ENCODE results near the gene RAB26.

- TF ChIP-seq CTCF (conservative IDR thresholded peaks at IDR 0.05; ENCODE audit: low read depth in 2 of 2) (no peak), POLR2AphosphoS5 (IDR thresholded peaks at IDR 0.05; ENCODE audit: low read depth) (no peak), REST (IDR thresholded peaks at IDR 0.05; ENCODE audit: unreplicated experiment) (no peak), ZNF331 (CRISPR knock-in tag; IDR thresholded peaks at IDR 0.05; ENCODE audit: low read depth) (no peak), JUNB (IDR thresholded peaks at IDR 0.05; ENCODE audit: unreplicated experiment) (no peak), EZH2 (IDR thresholded peaks at IDR 0.05; ENCODE audit: low read depth, unreplicated experiment) (no peak), ETS1 (IDR thresholded peaks at IDR 0.05) (no peak), EZH2phosphoT487 (IDR thresholded peaks at IDR 0.05; ENCODE audit: unreplicated experiment) (no peak), CREB1 (CRISPR knock-in tag; IDR thresholded peaks at IDR 0.05; ENCODE audit: low read depth) (no peak)
Measured at GRCh38 chr16:2161911-2162310, 13.5 kb downstream of the RAB26 start.

All from GM23338 (cell line).